Thoracic aorta (tissue), 2 donors: Measurements from ENCODE around the gene ARHGAP25. TPM values are rescaled to one million over a fixed set of nuclear protein-coding genes. Genes with fewer than 3 reads are reported as not detected.

Source experiments
- ATAC-seq: fragments of 150-250 bp; one replicate; pipeline ENCODE4 v1.8.0; 2017; ENCODE audit warnings: low read depth; ENCODE audit not compliant: insufficient number of reproducible peaks, low FRiP score
- DNase-seq: peaks from one replicate; pipeline ENCODE4 v3.0.0-alpha.2; 2020; ENCODE audit warnings: low spot score
- H3K27ac ChIP-seq, 2 donors: fragments of 200-600 bp; sonication (generic); 1 replicate in 1 of 2; 2 replicates in 1 of 2; pipeline ENCODE4 v1.5.1; 2016; ENCODE audit warnings: mild to moderate bottlenecking in 2 of 2, moderate library complexity in 2 of 2
- H3K27me3 ChIP-seq: fragments of 200-600 bp; sonication (generic); replicated peaks from 2 replicates; pipeline ENCODE4 v1.6.0; 2016; ENCODE audit warnings: mild to moderate bottlenecking; ENCODE audit not compliant: insufficient read depth
- H3K36me3 ChIP-seq: fragments of 200-600 bp; sonication (generic); one replicate; pipeline ENCODE4 v1.5.1; 2016
- H3K4me1 ChIP-seq, 2 donors: fragments of 200-600 bp; sonication (generic); 1 replicate in 1 of 2; 2 replicates in 1 of 2; pipeline versions ENCODE4 v1.5.1 to v1.6.0; 2016; ENCODE audit warnings: low read depth in 2 of 2, mild to moderate bottlenecking in 1 of 2; ENCODE audit not compliant: control insufficient read depth in 1 of 2
- H3K4me3 ChIP-seq: fragments of 200-600 bp; sonication (generic); 2 replicates; pipeline ENCODE4 v1.5.1; 2016; ENCODE audit warnings: mild to moderate bottlenecking
- H3K9me3 ChIP-seq: fragments of 200-600 bp; sonication (generic); 2 replicates; pipeline ENCODE4 v1.5.1; 2016
- CTCF ChIP-seq: fragments of 200-600 bp; sonication (generic); IDR thresholded peaks from one replicate; pipeline ENCODE4 v1.5.1; 2019; ENCODE audit warnings: antibody characterized with exemption
- total RNA-seq, 2 donors: library from RNA; depleted of rRNA; stranded (reverse); fragments of >200 nt; gene quantifications; one replicate each; pipeline versions ENCODE4 v1.1.0 to v1.2.3, GENCODE V29; 2016

The ARHGAP25 gene
- total RNA-seq, 2 donors from 2014 or later: 10.8 to 14.5 TPM

GRCh38 chr2:68860111-68860510 lies 125.5 kb downstream of the ARHGAP25 start:
- Histone ChIP-seq H3K27ac (no peak overlapping the region), H3K27me3 (no peaks in the 10 kb centered on the region), H3K36me3 (no peaks in the 10 kb centered on the region), H3K9me3 (no peaks in the 10 kb centered on the region), H3K4me3 (no peak overlapping the region), H3K4me1 (no peaks in the 10 kb centered on the region)
- ATAC-seq (no peak), DNase-seq (no peak)
- no peak for TF ChIP-seq CTCF

- no peak for DNase-seq
- no peak for TF ChIP-seq CTCF
Measured at GRCh38 chr2:68861330-68861729, 126.7 kb downstream of the ARHGAP25 start.

GRCh38 chr2:68862889-68863288 lies 128.3 kb downstream of the ARHGAP25 start:
- no peak for DNase-seq
- no peak for ATAC-seq
- no peak overlapping the region for H3K27ac ChIP-seq
- TF ChIP-seq CTCF: no peak
- no peaks in the 10 kb centered on the region for H3K36me3 ChIP-seq
- H3K4me1 ChIP-seq: no peaks in the 10 kb centered on the region
- no peaks in the 10 kb centered on the region for H3K9me3 ChIP-seq
- no peak overlapping the region for H3K4me3 ChIP-seq
- no peaks in the 10 kb centered on the region for H3K27me3 ChIP-seq

More at GRCh38 chr2:68861330-68861729, 126.7 kb downstream of the ARHGAP25 start:
- no peak for ATAC-seq
- Histone ChIP-seq H3K36me3 (no peaks in the 10 kb centered on the region), H3K27me3 (no peaks in the 10 kb centered on the region), H3K4me3 (no peak overlapping the region), H3K9me3 (no peaks in the 10 kb centered on the region), H3K27ac (no peak overlapping the region), H3K4me1 (no peaks in the 10 kb centered on the region)

GRCh38 chr2:68863996-68864395 lies 129.4 kb downstream of the ARHGAP25 start:
- ATAC-seq (no peak), DNase-seq (no peak)
- TF ChIP-seq CTCF: no peak
- Histone ChIP-seq H3K27ac (no peak overlapping the region), H3K9me3 (no peaks in the 10 kb centered on the region), H3K4me1 (no peaks in the 10 kb centered on the region), H3K4me3 (no peak overlapping the region), H3K36me3 (no peaks in the 10 kb centered on the region), H3K27me3 (no peaks in the 10 kb centered on the region)

GRCh38 chr2:68865108-68865507 lies 130.5 kb downstream of the ARHGAP25 start:
- DNase-seq: no peak
- TF ChIP-seq CTCF: no peak
- no peak overlapping the region for H3K4me3 ChIP-seq
- no peaks in the 10 kb centered on the region for H3K36me3 ChIP-seq
- H3K27ac ChIP-seq: no peak overlapping the region
- H3K27me3 ChIP-seq: no peaks in the 10 kb centered on the region
- H3K4me1 ChIP-seq: no peaks in the 10 kb centered on the region
- no peak for ATAC-seq
- H3K9me3 ChIP-seq: no peaks in the 10 kb centered on the region
